GM12872 (cell line): ENCODE results near the gene C7orf57.

Experiments
- TF ChIP-seq, protein P1 (sequence below): IDR thresholded peaks from 3 replicates; pipeline ENCODE4 v1.5.1; 2011; ENCODE audit warnings: low read depth, mild to moderate bottlenecking, low read length, moderate library complexity; ENCODE audit not compliant: insufficient read depth

Gene C7orf57

GRCh38 chr7:48088559-48089045 lies 53.3 kb downstream of the C7orf57 start:
- TF ChIP-seq, protein P1, sequence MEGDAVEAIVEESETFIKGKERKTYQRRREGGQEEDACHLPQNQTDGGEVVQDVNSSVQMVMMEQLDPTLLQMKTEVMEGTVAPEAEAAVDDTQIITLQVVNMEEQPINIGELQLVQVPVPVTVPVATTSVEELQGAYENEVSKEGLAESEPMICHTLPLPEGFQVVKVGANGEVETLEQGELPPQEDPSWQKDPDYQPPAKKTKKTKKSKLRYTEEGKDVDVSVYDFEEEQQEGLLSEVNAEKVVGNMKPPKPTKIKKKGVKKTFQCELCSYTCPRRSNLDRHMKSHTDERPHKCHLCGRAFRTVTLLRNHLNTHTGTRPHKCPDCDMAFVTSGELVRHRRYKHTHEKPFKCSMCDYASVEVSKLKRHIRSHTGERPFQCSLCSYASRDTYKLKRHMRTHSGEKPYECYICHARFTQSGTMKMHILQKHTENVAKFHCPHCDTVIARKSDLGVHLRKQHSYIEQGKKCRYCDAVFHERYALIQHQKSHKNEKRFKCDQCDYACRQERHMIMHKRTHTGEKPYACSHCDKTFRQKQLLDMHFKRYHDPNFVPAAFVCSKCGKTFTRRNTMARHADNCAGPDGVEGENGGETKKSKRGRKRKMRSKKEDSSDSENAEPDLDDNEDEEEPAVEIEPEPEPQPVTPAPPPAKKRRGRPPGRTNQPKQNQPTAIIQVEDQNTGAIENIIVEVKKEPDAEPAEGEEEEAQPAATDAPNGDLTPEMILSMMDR, result no peak

GRCh38 chr7:48089046-48090003 lies 54.0 kb downstream of the C7orf57 start, which contains the start of gene UPP1:
UPP1 (plus strand) TSS chr7:48089265; CDS start chr7:48094784, 5,519 bp downstream.
- TF ChIP-seq, protein P1, result no peak

DNA sequence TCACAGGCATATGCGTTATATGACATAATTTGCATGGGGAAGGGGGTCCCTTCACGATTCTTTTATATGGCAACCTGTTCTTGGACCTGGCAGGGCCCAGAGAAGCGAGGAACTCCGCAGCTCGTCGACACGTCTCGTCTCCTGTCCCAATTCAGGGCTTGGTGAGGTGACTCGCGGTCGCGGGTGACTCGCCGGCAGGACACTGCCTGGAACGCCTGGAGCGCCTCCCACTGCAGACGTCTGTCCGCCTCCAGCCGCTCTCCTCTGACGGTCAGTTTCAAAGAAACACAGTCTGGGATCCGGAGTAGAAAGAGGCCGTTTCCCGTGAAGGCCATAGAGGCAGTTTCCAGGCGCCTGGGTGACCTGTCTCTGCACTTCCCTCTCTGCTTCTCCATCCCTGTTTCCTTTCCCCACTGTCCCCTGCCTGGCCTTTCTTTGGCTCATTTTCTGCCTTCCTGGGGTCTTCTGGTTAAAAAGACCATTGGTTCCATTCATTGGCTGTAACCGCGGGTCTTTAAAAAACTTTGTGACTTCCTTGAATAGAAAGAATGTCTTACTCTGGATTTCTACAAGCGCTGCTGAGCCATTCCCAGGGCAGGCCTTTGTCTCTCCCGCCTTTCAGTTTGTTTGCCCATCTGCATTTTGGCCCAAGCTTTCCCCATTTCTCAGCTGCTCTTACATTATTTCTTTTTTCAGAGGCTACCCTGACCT lies 54.9 kb downstream of the C7orf57 start:
- TF ChIP-seq, protein P1, result no peak

GRCh38 chr7:48091506-48092433 lies 56.4 kb downstream of the C7orf57 start:
- TF ChIP-seq, protein P1, result no peak

- TF ChIP-seq, protein P1, result no peak
These were observed 59.5 kb downstream of the C7orf57 start for GRCh38 chr7:48094861-48095293.

- TF ChIP-seq, protein P1, result no peak
These were observed 60.9 kb downstream of the C7orf57 start for GRCh38 chr7:48096273-48096672.
